GM18907 (cell line): ENCODE data around the gene KRTAP10-10.
"Not testable (repeated sequence)": the region's sequence is repeated elsewhere in the genome, so short reads cannot be mapped to it uniquely, and the experiment has no call there.

Experiments
- ATAC-seq: cut with Tn5 transposase; IDR thresholded peaks from one replicate; pipeline ENCODE4 v1.9.1; 2021; ENCODE audit warnings: mild to moderate bottlenecking, moderate library complexity; ENCODE audit not compliant: unreplicated experiment

Gene KRTAP10-10

GRCh38 chr21:44626262-44626661 lies 10.9 kb upstream of the KRTAP10-10 start:
- no peak for ATAC-seq

GRCh38 chr21:44626673-44627143 lies 10.4 kb upstream of the KRTAP10-10 start, which contains the start of gene KRTAP10-9:
Gene KRTAP10-9 (plus strand): TSS chr21:44627093. CDS start chr21:44627172, 79 bp downstream.
- no peak for ATAC-seq

- ATAC-seq: not testable (repeated sequence)
These were observed 9.9 kb upstream of the KRTAP10-10 start for GRCh38 chr21:44627181-44627822.

GRCh38 chr21:44627831-44628233 lies 9.3 kb upstream of the KRTAP10-10 start:
- ATAC-seq: not testable (repeated sequence)

GRCh38 chr21:44628707-44629391 lies 8.3 kb upstream of the KRTAP10-10 start:
- ATAC-seq: no peak

GRCh38 chr21:44630440-44630839 lies 6.7 kb upstream of the KRTAP10-10 start:
- ATAC-seq: no peak

GRCh38 chr21:44632067-44632466 lies 5.1 kb upstream of the KRTAP10-10 start:
- no peak for ATAC-seq

GRCh38 chr21:44636209-44637017 lies 743 bp upstream of the KRTAP10-10 start:
- no peak for ATAC-seq

GRCh38 chr21:44637851-44638348 lies 744 bp downstream of the KRTAP10-10 start:
- ATAC-seq: not testable (repeated sequence)

- ATAC-seq: not testable (repeated sequence)
These were observed 1.6 kb downstream of the KRTAP10-10 start for GRCh38 chr21:44638506-44639330.

GRCh38 chr21:44639331-44639655 lies 2.1 kb downstream of the KRTAP10-10 start:
- no peak for ATAC-seq

- ATAC-seq: no peak
These were observed 3.6 kb downstream of the KRTAP10-10 start for GRCh38 chr21:44640761-44641160.

- ATAC-seq: no peak
These were observed 6.7 kb downstream of the KRTAP10-10 start for GRCh38 chr21:44643741-44644310.

- no peak for ATAC-seq
These were observed 7.7 kb downstream of the KRTAP10-10 start for GRCh38 chr21:44644878-44645277.

GRCh38 chr21:44646366-44647221 lies 9.4 kb downstream of the KRTAP10-10 start, which contains the start of gene KRTAP10-11:
Gene KRTAP10-11 (plus strand): TSS chr21:44646414. CDS start chr21:44646459, 45 bp downstream.
- not testable (repeated sequence) for ATAC-seq

GRCh38 chr21:44647222-44647552 lies 10.0 kb downstream of the KRTAP10-10 start:
- no peak for ATAC-seq

- no peak for ATAC-seq
These were observed 11.6 kb downstream of the KRTAP10-10 start for GRCh38 chr21:44648557-44649311.

- no peak for ATAC-seq
These were observed 12.5 kb downstream of the KRTAP10-10 start for GRCh38 chr21:44649521-44650100.
